Measurements from ENCODE around the gene RSRP1.
"Not testable (repeated sequence)": the region's sequence is repeated elsewhere in the genome, so short reads cannot be mapped to it uniquely, and the experiment has no call there.

RSRP1 gene

GRCh38 chr1:25247024-25247828, at the start of gene RSRP1:
Gene RSRP1, minus strand, starts transcription at chr1:25247454. Its CDS starts 491 bp downstream, at chr1:25246963.
- peak within 1 kb of the TSS; percentile 96 for H3K27ac ChIP-seq
- TF ChIP-seq, protein P1, sequence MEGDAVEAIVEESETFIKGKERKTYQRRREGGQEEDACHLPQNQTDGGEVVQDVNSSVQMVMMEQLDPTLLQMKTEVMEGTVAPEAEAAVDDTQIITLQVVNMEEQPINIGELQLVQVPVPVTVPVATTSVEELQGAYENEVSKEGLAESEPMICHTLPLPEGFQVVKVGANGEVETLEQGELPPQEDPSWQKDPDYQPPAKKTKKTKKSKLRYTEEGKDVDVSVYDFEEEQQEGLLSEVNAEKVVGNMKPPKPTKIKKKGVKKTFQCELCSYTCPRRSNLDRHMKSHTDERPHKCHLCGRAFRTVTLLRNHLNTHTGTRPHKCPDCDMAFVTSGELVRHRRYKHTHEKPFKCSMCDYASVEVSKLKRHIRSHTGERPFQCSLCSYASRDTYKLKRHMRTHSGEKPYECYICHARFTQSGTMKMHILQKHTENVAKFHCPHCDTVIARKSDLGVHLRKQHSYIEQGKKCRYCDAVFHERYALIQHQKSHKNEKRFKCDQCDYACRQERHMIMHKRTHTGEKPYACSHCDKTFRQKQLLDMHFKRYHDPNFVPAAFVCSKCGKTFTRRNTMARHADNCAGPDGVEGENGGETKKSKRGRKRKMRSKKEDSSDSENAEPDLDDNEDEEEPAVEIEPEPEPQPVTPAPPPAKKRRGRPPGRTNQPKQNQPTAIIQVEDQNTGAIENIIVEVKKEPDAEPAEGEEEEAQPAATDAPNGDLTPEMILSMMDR (conservative IDR thresholded peaks at IDR 0.05): no peak

GRCh38 chr1:25296501-25296900, 49.2 kb upstream of the RSRP1 start:
- H3K27ac ChIP-seq: not testable (repeated sequence)

- not testable (repeated sequence) for H3K27ac ChIP-seq
Measured at GRCh38 chr1:25294889-25295826, 47.9 kb upstream of the RSRP1 start.

DNA sequence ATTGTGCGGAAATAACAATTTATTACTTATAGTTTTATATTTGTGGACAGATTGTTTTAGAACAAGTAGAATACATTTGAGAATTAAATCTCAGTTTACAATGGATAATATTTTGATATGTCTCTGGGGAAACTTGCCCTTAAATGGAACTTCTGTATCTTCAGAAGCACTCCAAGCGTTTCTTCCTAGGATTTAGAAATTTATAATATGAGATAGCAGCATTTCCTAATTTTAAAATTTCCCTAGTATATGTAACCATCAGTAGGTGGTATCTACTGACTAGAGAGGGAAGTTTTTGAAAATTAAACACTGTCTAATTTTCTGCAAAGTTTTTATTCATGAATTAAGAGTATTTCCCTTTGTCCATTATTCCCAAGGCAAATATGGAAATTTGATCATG, 46.2 kb upstream of the RSRP1 start:
- not testable (repeated sequence) for H3K27ac ChIP-seq

DNA sequence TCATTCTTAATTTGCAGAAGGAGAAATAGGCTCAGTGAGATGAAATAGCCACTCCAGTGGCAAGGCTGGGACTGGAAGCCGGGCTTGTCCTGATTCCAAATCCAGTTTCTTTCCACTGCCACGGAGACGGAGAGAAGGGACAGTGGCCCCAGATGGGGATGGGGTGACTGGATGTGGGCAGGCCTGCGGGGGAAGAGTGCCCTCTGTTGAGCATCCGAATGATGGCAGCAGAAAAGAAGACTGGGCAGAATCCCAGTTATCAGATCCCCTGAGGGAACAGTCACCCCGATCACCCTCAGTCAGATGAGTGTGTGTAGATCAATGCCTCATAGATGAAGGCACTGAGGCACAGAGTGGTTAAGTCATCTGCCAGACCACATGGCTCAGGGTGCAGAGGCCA, 42.8 kb upstream of the RSRP1 start:
- TF ChIP-seq, protein P1 (conservative IDR thresholded peaks at IDR 0.05): peak; percentile 33

GRCh38 chr1:25288573-25289101, 41.4 kb upstream of the RSRP1 start:
- not testable (repeated sequence) for H3K27ac ChIP-seq

More for the DNA sequence above, 42.8 kb upstream of the RSRP1 start:
- H3K27ac ChIP-seq: not testable (repeated sequence)

- H3K27ac ChIP-seq: not testable (repeated sequence)
Measured at GRCh38 chr1:25287164-25287563, 39.9 kb upstream of the RSRP1 start.

DNA sequence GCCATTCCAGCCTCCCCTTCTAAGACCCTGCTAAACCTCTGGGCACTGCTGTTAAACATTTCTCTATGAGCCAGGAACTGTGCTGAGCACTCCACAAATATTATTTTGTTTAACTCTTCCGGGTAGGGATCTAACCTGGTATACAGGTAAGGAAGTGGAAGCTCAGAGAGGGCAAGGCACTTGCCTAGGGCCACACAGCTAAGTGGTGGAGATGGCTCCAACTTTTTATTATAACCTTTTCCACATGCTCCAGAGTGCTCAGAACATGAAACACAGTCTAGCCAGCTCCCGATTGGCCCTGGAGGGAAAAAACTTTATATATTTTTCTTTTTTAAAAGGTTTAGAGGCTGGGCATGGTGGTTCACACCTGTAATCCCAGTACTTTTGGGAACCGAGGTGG, 38.6 kb upstream of the RSRP1 start:
- not testable (repeated sequence) for H3K27ac ChIP-seq

- not testable (repeated sequence) for H3K27ac ChIP-seq
Measured at GRCh38 chr1:25279693-25280111, 32.4 kb upstream of the RSRP1 start.

DNA sequence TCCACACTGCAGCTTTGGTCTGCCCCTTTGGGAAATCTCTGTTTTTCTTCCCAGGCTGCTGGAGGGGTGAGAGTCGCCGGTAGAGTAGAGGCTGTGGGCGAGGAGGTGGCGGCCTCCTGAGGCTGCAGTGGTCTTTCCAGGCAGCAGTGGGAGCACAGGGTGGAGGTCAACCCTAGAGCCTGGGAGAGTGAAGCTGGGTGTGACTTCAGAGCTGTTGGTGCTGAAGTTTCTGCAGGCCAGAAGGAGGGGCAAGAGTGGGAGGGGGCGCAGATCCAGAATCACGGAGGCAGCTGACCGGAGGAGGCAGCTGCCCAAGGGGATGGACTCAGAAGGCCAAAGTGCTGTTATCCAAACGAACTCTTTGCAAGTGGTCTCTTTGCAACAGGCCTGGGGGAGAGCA, 31.5 kb upstream of the RSRP1 start:
- not testable (repeated sequence) for H3K27ac ChIP-seq

- not testable (repeated sequence) for H3K27ac ChIP-seq
Measured at GRCh38 chr1:25278358-25278757, 31.1 kb upstream of the RSRP1 start.

DNA sequence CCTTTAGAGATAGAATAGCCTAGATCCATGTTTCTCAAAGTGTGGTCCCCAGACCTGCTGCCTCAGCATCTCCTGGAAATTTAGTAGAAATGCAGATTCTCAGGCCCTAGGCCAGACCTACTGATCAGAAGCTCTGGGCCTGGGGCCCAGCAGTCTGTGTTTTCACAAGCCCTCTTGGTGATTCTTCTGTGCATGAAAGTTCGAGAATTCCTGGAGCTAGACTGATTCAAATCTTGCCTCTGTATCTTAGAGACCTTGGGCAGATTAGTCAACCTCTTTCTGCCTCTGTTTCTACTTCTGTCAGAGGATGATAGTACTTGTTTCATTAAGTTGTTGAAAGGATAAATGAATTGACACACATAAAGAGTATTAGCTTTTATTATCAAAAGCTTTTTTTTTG, 30.0 kb upstream of the RSRP1 start:
- not testable (repeated sequence) for H3K27ac ChIP-seq

DNA sequence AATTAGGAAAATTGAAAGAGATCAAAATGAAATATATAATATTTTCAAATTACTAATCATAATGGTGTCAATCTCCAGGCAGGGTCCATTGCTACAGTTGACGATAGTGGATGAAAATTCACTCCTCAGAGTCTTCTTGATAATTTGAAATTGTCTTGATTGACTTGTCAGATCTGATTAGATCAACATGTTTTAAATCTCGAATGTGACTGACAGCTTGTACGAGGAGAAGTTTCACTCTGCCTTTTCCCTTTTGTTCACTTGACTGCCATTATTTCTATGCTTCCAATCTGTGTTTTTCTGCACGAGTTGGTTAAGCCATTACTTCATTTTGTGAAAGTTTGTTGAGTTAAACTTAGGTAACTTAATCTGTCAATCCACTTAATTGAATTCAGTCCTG, 28.4 kb upstream of the RSRP1 start:
- not testable (repeated sequence) for H3K27ac ChIP-seq

GRCh38 chr1:25272238-25272637, 25.0 kb upstream of the RSRP1 start, which contains the start of gene RHD:
Gene RHD, plus strand, starts transcription at chr1:25272509. Its CDS starts 39 bp downstream, at chr1:25272548.
- H3K27ac ChIP-seq: peak within 1 kb of the TSS; percentile 20

- H3K27ac ChIP-seq: peak overlapping the region; percentile 74
Measured at GRCh38 chr1:25268143-25268760, 21.0 kb upstream of the RSRP1 start.

GRCh38 chr1:25267288-25268142, 20.3 kb upstream of the RSRP1 start:
- H3K27ac ChIP-seq: peak overlapping the region; percentile 74

GRCh38 chr1:25266554-25267287, 19.5 kb upstream of the RSRP1 start:
- H3K27ac ChIP-seq: not testable (repeated sequence)
